PC-9 (cell line): Measurements from ENCODE around the gene AHI1.

Source experiments
- CTCF ChIP-seq: fragments of 200-600 bp; sonication (generic); conservative IDR thresholded peaks from 2 replicates; pipeline ENCODE4 v1.6.1; 2017; ENCODE audit warnings: mixed run types, antibody characterized with exemption, mild to moderate bottlenecking, moderate library complexity
- EZH2 ChIP-seq: fragments of 200-600 bp; sonication (generic); IDR thresholded peaks from 2 replicates; pipeline ENCODE4 v1.8.0; 2017; ENCODE audit warnings: antibody characterized with exemption, low read depth

- TF ChIP-seq CTCF (no peak), EZH2 (no peak)
Observed at GRCh38 chr6:135434095-135434494, 63.4 kb downstream of the AHI1 start.
